HG02840 (cell line): ENCODE measurements around the gene P2RY13.

Experiments
- ATAC-seq: cut with Tn5 transposase; IDR thresholded peaks from one replicate; pipeline ENCODE4 v1.9.1; 2021; ENCODE audit warnings: mild to moderate bottlenecking, moderate library complexity, moderate number of reproducible peaks; ENCODE audit not compliant: unreplicated experiment, low FRiP score

Gene P2RY13

DNA sequence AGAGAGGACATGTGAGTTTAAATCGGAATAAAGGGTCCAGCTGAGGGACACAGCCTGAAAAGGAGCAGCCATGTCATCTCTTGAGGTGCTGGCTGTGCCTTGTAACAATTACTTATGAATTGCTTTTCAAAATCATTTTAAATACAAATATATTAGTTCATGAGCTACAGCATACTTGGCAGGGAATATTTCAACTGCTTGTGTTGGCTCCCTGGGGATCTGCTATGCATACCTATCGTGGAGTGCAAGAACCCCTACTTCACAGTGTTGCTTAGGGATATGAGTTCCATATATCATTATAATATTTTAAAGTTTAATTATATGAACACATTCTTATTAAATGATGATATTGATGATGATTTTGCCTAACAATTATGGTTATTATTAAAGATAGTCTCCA is 31.9 kb downstream of the P2RY13 start:
- no peak for ATAC-seq

DNA sequence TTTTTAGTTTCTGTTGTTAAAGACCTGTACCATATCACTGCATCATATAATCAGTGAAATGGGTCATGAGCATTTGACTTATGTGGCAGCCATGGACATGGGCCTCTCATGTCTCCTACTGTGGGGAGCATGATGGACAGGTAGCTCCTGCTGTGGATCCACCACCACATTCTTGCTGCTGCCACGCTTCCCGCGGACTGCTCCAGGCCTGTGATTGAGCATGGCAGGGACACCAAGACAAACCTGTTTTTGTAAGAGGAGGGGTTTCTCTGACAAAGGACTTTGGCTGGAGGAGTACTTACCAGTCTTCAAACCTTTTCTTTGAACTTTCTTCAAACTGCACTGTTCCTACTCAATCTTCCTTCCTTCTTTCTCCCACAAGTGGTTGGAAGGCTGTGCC is 33.1 kb downstream of the P2RY13 start:
- no peak for ATAC-seq

DNA sequence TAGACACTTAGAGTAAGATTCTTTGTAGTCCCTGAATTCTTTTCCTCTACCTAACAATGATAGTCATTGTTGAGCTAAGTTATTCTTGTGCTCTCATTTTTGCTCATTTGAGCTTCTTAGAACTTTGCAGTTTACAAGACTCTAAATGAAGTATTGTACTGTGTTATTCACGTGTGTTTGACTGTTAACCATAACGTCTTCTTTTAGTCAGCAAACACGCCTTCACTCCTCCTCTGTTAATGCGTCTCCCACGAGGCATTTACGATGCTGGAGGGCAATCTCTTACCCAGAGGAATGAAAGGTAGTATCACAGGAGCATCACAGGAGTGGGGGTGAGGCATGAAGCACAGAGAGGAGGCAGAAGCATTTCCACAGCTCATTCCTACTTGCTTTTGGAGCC is 36.2 kb downstream of the P2RY13 start:
- no peak for ATAC-seq

DNA sequence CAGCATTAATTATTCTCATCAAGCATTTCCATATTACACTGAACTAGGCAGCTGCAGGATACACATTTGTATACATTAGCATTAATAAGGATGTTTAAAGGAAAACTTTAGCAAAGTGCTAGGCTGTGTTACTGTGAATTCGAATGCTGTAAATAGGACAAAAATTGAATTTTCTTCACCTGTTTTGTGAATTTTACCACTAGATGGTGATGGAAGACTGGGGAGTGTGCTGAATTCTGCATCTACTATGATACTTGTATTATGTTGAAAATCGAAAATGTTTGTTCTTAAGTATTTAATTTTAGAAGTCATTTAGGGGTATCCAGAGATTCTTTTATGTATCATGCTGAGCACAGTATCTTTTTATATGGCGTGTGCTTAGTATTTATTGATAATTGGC is 38.7 kb downstream of the P2RY13 start:
- no peak for ATAC-seq

DNA sequence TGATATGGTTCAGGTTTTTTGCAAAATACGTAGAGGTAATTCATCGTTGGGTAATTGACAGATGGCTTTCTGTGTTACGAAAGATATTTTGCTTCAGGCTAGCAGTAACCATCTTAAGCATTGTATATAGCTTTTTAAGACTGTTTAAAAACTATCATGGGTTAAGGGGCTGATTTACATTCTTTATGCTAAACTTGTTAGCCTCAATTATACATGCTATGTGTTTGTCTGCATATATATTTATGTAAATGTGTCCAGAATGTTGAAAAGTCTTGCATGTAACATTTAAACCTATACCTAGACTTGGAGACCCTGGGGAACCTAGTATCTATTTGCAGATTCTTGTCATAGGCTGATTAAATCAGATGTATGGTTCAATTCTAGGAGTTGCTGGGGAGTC is 39.9 kb downstream of the P2RY13 start:
- no peak for ATAC-seq

DNA sequence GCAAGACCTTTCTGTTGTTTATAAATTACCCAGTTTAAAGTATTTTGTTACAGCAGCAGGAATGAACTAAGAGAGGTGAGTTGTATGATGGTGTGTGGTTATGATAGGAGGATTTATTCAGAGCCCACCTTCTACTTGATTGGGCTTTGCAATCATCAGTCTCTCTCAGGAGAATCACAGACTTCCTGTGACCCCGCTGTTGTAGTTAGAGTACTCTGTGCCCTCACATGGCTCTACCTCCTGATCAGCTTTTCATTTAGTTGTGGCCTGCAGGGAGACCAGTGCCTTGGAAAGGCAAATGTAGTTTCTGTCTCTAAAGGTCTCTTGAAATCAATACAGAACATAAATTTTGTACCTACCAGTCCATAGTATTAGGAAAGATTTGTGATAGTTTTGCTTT is 43.4 kb downstream of the P2RY13 start:
- ATAC-seq: no peak

DNA sequence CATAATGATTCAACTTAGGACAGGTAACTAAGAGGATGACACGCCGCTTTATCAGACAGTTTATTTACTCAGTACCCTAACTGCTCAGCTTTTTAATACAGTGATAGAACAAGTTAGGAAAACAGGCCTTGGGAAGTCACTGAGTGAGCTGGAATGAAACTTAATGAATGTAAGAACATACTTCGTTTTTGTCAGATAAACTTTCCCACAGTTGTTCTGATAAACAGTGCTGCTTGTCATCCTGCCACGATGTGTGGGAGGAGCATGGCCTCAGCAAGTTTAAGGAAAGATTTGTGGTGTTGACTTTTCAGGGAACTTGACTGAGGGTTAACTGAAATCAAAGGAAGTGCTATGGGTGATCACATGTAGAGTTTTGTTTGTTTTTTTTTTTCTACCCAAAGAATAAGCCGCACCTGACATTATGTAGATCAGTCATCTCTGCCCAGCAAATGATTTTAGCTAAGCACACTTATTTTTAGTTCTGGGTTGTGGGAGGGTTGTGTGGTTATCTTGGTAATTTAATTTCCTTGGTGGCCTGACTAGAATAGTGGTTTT is 45.4 kb downstream of the P2RY13 start:
- ATAC-seq: no peak

DNA sequence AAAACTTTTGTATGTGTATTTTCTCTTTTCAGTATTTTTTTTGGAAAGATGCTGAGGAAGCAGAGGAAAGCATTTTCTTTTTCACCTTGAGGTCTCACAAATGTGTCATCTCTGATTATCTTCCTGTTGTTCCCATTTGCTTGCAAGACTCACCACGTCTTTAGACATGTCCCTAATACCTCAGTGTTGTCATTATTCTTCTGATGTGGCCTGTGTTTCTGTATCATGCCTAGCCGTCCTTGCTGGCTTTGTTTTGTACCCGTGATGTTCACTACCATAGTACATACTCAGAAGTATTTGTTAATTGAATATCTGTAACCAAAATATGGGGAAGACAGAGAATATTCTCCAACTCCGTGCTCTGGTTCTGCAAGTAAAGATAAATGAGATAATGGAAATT is 46.0 kb downstream of the P2RY13 start:
- no peak for ATAC-seq

DNA sequence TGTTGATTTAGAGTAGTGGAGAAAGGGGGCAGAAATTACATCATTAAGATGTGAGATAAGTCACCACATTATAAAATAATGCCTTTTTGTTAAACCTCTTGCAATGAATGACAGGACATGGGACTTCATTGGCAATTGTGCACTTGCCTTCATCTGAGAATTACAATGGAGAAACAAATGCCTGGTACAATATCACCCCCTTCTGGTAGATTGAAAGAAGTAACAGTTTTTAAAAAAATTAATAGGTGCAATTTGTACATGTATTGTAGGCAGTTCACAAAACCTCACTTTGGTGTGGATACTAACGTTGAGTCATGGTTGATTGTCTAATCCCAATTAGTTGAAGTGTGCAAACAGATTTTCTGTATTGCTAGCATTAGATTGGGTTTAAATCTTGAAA is 46.4 kb downstream of the P2RY13 start:
- ATAC-seq: no peak

DNA sequence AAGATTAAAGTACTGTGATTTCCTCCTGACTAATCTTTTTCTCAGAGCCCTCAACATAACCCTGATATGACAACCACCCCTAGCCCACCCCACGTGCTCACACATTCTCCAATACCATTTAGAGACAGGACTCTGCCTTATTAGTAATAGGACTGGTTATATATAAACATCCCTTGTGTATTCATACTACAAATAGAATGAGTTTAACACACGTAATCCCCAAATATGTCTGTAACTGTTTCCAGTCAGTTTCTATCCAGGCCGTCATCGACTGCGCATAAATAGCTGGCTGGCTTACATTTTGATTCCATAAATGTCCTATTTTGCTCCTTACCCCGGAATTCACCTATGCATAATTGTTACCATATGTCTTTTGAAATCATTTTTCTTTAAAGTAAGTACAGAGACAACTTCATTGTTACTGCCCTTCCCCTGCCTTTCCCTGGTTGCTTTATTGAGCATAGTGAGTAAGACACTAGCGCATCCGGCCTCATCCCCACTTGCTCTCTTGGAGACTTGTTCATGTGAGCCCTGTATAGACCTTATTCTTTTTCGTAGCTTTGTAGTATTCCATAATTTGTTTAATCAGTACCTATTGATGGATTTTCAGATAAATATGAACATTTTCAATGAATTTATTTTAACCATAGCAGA is 47.6 kb downstream of the P2RY13 start:
- no peak for ATAC-seq

DNA sequence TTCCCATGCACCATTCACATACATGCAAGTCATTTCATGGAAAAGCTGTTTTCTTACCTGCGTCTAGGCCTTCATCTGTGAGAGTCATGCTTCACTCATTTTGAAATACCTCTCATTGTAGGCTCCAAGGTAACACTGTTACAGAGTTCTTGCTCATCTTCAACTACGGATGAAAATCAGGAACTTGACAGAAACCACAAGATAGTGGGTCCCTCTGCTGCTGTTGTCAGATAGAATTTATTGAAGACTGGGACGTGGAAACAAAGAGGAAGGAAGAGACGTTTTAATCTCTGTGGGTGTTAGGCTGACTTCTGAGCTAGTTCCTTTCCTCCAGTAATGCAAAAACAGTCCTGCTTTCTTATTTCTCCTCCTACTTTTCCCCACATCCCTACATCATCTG is 51.1 kb downstream of the P2RY13 start, which contains the start of gene P2RY14:
Gene P2RY14, minus strand, starts transcription at position 313 of the 400 bp plus-strand sequence. CDS start 64,226 bp downstream, outside the sequence.
- ATAC-seq: no peak

DNA sequence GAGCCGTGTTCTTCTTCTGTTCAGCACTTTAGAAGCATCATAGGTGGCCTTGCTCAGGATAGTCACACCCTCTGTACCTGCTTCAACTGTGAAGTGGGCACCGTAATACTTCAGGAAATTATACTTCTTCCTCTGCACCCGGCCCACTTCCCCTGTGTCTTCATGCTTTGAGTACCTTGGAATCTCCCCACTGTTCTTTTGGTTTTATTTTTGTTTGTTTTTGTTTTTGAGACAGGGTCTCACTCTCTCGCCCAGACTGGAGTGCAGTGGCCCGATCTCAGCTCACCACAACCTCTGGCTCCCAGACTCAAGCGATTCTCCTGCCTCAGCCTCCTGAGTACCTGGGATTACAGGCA is 52.7 kb downstream of the P2RY13 start:
- no peak for ATAC-seq
